HepG2 (cell line): Measurements from ENCODE around the gene ZIC2. TPM values are rescaled to one million over a fixed set of nuclear protein-coding genes. Genes with fewer than 3 reads are reported as not detected.

Source experiments
- ARID5B ChIP-seq: IDR thresholded peaks from 2 replicates; pipeline ENCODE4 v1.4.0; 2020; ENCODE audit warnings: mild to moderate bottlenecking, missing genetic modification reagents
- ARNTL ChIP-seq: sonication (generic); formaldehyde crosslinking; IDR thresholded peaks from 2 replicates; pipeline ENCODE4 v1.4.0; 2020; ENCODE audit warnings: mild to moderate bottlenecking, missing genetic modification reagents
- HHEX ChIP-seq: IDR thresholded peaks from 2 replicates; pipeline ENCODE4 v1.6.1; 2016; ENCODE audit warnings: control low read depth
- HMG20A ChIP-seq: IDR thresholded peaks from 2 replicates; pipeline ENCODE4 v1.6.1; 2016; ENCODE audit warnings: borderline replicate concordance
- HOXA3 ChIP-seq: sonication (generic); formaldehyde crosslinking; IDR thresholded peaks from 2 replicates; pipeline ENCODE4 v1.5.0; 2020; ENCODE audit warnings: missing genetic modification reagents
- HOXA9 ChIP-seq: sonication (generic); formaldehyde crosslinking; IDR thresholded peaks from 2 replicates; pipeline ENCODE4 v1.8.1; 2022; ENCODE audit warnings: missing genetic modification reagents, mild to moderate bottlenecking, moderate library complexity, borderline replicate concordance
- MYPOP ChIP-seq: sonication (generic); formaldehyde crosslinking; IDR thresholded peaks from 2 replicates; pipeline ENCODE4 v1.8.1; 2023; ENCODE audit warnings: mild to moderate bottlenecking, moderate library complexity, missing genetic modification reagents
- NCOA2 ChIP-seq: sonication (generic); formaldehyde crosslinking; IDR thresholded peaks from 2 replicates; pipeline ENCODE4 v1.8.0; 2022; ENCODE audit warnings: inconsistent platforms
- PAWR ChIP-seq: sonication (generic); formaldehyde crosslinking; IDR thresholded peaks from 2 replicates; pipeline ENCODE4 v1.4.0; 2020; ENCODE audit warnings: missing genetic modification reagents, mild to moderate bottlenecking, borderline replicate concordance
- PRDM15 ChIP-seq: sonication (generic); formaldehyde crosslinking; IDR thresholded peaks from 2 replicates; pipeline ENCODE4 v1.4.0; 2020; ENCODE audit warnings: missing genetic modification reagents
- RNF2 ChIP-seq: fragments of 450-650 bp; conservative IDR thresholded peaks from 2 replicates; pipeline ENCODE4 v1.6.1; 2016; ENCODE audit warnings: low read depth
- SKIL ChIP-seq: sonication (generic); formaldehyde crosslinking; IDR thresholded peaks from 2 replicates; pipeline ENCODE4 v1.8.0; 2022; ENCODE audit warnings: missing genetic modification reagents, mild to moderate bottlenecking, moderate library complexity, borderline replicate concordance
- ZNF263 ChIP-seq: sonication (generic); formaldehyde crosslinking; IDR thresholded peaks from 2 replicates; pipeline ENCODE4 v1.4.0; 2020; ENCODE audit warnings: missing genetic modification reagents
- ZNF317 ChIP-seq: sonication (generic); formaldehyde crosslinking; IDR thresholded peaks from 2 replicates; pipeline ENCODE4 v1.5.0; 2020; ENCODE audit warnings: mild to moderate bottlenecking, missing genetic modification reagents
- polyA plus RNA-seq, 8 experiments: library from polyadenylated mRNA; depleted of rRNA in 3 of 8; stranded (reverse) in 7 of 8; unstranded in 1 of 8; fragments of >200 nt; fragmentation: Illumina TruSeq in 4 of 8; extraction: Trizol in 4 of 8; gene quantifications; 2 replicates each; pipeline versions ENCODE4 v1.2.1 to v1.2.3, GENCODE V29; 2011 to 2016; ENCODE audit warnings: low read depth in 4 of 8, missing spikeins in 1 of 8, mixed read lengths in 1 of 8; ENCODE audit not compliant: insufficient read depth in 1 of 8
- total RNA-seq, 5 experiments: library from RNA; depleted of rRNA; stranded (reverse); fragments of >200 nt; fragmentation: Illumina TruSeq; extraction: Trizol; gene quantifications; 2 replicates each; pipeline ENCODE4 v1.2.3, GENCODE V29; 2016; ENCODE audit warnings: low read depth in 1 of 5
- TF ChIP-seq, protein P1 (sequence below), 2 experiments: IDR thresholded peaks; 2 replicates each; pipeline ENCODE4 v1.6.1; 2011 to 2012; ENCODE audit warnings: low read length in 2 of 2, borderline replicate concordance in 1 of 2, low read depth in 1 of 2, mild to moderate bottlenecking in 1 of 2, moderate library complexity in 1 of 2

The ZIC2 gene
- total and polyA plus RNA-seq, 2 of the 13 experiments (the other 11 are each of a cell fraction or from before 2014, with no cell fraction given), result 0.13 TPM; not detected in 1

DNA sequence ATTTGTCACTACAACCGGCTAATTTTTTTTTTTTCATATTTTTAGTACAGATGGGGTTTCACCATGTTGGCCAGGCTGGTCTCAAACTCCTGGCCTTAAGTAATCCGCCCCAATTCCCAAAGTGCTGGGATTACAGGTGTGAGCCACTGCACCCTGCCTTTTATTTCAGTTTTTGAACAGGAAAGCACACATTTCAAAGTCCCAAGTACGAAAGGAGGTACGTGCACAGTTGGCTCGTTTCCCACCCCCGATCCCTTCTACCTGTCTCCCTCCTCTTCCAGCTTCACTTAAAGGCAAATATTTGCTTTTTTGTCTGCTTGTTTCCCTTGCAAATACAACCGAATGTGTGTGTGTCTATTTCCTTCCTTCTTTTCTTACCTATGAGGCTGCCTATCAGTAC is 40.5 kb upstream of the ZIC2 start (continued):
- TF ChIP-seq SKIL (CRISPR knock-in tag), result peak; percentile 83; the same call in 1 of the 2 replicates
- TF ChIP-seq, protein P1, sequence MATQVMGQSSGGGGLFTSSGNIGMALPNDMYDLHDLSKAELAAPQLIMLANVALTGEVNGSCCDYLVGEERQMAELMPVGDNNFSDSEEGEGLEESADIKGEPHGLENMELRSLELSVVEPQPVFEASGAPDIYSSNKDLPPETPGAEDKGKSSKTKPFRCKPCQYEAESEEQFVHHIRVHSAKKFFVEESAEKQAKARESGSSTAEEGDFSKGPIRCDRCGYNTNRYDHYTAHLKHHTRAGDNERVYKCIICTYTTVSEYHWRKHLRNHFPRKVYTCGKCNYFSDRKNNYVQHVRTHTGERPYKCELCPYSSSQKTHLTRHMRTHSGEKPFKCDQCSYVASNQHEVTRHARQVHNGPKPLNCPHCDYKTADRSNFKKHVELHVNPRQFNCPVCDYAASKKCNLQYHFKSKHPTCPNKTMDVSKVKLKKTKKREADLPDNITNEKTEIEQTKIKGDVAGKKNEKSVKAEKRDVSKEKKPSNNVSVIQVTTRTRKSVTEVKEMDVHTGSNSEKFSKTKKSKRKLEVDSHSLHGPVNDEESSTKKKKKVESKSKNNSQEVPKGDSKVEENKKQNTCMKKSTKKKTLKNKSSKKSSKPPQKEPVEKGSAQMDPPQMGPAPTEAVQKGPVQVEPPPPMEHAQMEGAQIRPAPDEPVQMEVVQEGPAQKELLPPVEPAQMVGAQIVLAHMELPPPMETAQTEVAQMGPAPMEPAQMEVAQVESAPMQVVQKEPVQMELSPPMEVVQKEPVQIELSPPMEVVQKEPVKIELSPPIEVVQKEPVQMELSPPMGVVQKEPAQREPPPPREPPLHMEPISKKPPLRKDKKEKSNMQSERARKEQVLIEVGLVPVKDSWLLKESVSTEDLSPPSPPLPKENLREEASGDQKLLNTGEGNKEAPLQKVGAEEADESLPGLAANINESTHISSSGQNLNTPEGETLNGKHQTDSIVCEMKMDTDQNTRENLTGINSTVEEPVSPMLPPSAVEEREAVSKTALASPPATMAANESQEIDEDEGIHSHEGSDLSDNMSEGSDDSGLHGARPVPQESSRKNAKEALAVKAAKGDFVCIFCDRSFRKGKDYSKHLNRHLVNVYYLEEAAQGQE (IDR thresholded peaks at IDR 0.05; ENCODE audit: borderline replicate concordance in 1 of 2, low read depth in 1 of 2, low read length in 2 of 2), result 0 out of 4 replicates have a peak, but pooled peaks of 1 of the 2 experiments have one; percentile 21
- peak; percentile 72 for TF ChIP-seq HHEX
- TF ChIP-seq PRDM15, result no peak
- peak; percentile 72 for TF ChIP-seq NCOA2 (CRISPR knock-in tag)
- TF ChIP-seq ZNF263 (CRISPR knock-in tag), result peak; percentile 76
- peak; percentile 66; the same call in 1 of the 2 replicates for TF ChIP-seq ZNF317 (CRISPR knock-in tag)
- TF ChIP-seq HOXA3 (CRISPR knock-in tag), result peak; percentile 73; the same call in 1 of the 2 replicates
- TF ChIP-seq HOXA9 (CRISPR knock-in tag), result no peak
- peak; percentile 63; the same call in 1 of the 2 replicates for TF ChIP-seq ARNTL (CRISPR knock-in tag)
- peak; percentile 82; the same call in 1 of the 2 replicates for TF ChIP-seq HMG20A (CRISPR knock-in tag)
- no peak for TF ChIP-seq RNF2
- peak; percentile 90 for TF ChIP-seq ARID5B (CRISPR knock-in tag)
- TF ChIP-seq PAWR (CRISPR knock-in tag), result no peak
- peak; percentile 43; the same call in 1 of the 2 replicates for TF ChIP-seq MYPOP
